Myocyte (in vitro differentiated cells): ENCODE measurements around the gene SIRT4. TPM values are rescaled to one million over a fixed set of nuclear protein-coding genes. Genes with fewer than 3 reads are reported as not detected.
"Not testable (repeated sequence)": the region's sequence is repeated elsewhere in the genome, so short reads cannot be mapped to it uniquely, and the experiment has no call there.

Source experiments
- DNase-seq: peaks from one replicate; pipeline ENCODE4 v3.0.0-alpha.2; 2012; ENCODE audit warnings: low read depth
- polyA plus RNA-seq: library from polyadenylated mRNA; unstranded; fragments of >200 nt; gene quantifications from one replicate; pipeline ENCODE4 v1.2.1, GENCODE V29; 2012; ENCODE audit warnings: missing spikeins
- total RNA-seq: library from RNA; depleted of rRNA; stranded (reverse); fragments of >200 nt; gene quantifications from 2 replicates; pipeline ENCODE4 v1.2.3, GENCODE V29; 2014

SIRT4 gene, protein sequence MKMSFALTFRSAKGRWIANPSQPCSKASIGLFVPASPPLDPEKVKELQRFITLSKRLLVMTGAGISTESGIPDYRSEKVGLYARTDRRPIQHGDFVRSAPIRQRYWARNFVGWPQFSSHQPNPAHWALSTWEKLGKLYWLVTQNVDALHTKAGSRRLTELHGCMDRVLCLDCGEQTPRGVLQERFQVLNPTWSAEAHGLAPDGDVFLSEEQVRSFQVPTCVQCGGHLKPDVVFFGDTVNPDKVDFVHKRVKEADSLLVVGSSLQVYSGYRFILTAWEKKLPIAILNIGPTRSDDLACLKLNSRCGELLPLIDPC
- 4.5 and 5.6 TPM in 2 replicates for total RNA-seq
- 3.5 TPM for polyA plus RNA-seq

DNA sequence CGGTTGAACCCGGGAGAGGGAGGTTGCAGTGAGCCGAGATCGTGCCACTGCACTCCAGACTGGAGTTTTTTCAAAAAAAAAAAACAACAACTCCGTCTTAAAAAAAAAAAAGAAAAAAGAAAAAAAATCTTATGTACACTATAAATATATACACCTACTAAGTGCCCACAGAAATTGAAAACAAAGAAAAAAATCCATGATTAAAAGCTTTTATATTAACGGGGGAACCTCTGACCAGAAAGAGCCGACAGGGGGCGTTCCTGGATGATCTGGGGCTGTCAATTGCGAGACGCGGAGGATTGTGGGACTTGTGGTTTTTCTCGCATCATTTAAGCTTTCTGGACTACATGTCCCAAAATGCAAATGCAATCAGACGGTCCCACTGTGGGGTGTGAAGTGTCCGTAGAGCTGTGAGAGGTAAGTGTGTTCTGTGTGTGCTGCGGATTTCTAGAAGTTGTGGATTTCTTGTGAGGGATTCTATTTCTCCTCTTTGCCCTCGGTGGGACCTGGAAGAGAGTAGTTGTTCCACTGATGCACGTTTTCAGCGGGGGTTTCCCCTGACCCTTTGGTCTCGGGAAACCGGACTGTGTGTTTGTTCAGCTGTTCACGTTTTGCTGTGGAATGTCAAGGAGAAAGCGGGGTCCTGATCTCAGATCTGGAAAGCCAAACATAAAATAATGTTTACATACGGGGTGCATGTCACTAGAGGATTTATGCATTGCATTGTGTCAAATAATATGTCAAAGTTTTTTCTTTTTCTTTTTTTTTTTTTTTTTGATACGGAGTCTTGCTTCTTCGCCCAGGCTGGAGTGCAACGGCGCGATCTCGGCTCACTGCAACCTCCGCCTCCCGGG lies at the start of gene SIRT4:
TSS of gene SIRT4 (plus strand) at position 360 of the 854 bp plus-strand sequence. CDS start 1,241 bp downstream, outside the sequence.
- peak; percentile 98 for DNase-seq

DNA sequence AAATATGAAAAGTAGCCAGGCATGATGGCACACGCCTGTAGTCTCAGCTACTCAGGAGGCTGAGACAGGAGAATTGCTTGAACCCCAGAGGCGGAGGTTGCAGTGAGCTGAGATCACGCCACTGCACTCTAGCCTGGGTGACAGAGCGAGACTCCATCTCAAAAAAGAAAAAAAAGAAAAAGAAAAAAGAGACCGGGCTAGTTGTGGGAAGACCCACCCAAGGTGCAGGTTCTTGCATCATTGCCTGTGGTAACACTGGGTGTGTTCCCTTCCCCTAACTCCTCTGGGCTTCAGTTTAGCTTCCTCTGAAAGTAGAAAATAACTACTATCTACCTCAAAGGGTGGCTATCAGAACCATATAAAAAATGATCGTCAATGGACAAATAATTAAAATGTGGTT lies 48.8 kb upstream of the SIRT4 start:
- not testable (repeated sequence) for DNase-seq

DNA sequence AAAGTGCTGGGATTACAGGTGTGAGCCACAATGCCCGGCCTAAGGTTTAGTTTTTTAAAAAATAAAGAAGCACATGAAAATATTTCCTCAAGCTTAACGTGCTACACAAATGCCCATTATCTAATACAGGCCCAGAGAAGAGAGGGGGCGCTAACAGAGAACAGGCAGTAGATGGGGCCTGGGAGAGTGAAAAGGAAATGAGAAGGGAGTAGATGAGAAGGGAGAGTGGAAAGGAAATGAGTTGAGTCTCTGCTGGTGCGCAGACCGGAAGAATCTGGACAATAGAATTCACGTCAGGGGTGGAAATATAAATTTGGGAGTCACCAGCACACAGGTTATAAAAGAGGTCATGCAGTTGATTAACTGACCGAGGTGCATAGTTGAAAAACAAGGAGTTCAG lies 47.3 kb upstream of the SIRT4 start:
- no peak for DNase-seq

DNA sequence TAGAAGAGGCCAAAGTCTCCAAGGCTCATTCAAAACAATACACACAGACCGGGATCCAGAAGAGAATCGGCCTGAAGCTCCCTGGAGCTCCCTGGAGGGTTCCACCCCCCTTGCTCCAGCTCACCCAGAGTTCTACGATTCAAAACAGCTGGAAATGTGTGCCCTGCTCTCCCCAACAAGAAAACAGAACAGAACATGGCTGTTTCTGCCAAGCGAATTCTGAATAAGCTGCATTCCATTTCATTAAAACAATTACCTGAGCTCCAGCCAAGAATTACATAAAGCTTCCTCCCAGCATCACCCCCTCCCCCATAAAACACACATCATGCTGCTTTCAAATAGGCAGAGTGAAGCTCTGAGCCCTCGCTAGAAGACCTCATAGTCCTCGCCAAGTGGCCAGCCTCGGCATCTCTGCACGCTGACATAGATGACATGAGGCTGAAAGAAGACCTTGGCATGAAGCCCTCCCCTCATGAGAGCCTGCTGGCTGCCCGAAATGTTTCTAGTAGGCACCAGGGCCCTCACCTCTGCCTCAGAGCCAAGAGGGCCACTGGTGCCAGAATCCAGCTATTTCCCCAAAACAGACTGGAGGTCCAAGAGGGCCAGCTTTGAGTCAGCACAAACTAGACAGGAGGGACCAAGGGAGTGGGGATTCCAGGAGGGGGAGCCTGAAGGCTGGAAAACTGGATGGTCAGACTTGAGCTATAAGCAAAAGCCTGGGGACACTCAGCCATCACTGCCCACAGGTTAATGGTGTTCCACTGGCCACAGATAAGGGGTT lies 44.9 kb upstream of the SIRT4 start:
- peak; percentile 78 for DNase-seq

DNA sequence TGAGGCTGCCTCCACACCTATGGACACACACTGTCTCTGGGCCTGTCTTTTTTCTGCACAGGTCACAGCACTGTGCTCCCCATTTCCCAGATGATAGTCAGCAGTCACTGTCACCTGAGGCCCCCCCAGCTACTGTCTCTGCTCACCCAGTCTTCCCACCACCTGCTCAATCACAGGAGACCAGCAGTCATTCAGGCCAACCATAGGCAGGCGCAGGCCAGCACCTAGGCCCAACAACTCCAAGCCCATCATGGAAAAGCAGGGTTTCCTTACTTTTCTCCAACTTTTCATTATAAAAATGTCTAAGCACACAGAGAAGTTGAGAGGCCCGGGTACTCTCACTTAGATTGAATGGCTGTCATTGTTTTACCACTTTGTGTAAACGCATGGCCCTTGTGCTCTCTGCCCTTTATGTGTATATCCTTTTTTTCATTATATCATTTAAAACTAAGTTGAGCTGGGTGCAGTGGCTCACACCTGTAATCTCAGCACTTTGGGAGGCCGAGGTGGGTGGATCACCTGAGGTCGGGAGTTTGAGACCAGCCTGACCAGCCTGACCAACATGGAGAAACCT lies 43.7 kb upstream of the SIRT4 start:
- no peak for DNase-seq

DNA sequence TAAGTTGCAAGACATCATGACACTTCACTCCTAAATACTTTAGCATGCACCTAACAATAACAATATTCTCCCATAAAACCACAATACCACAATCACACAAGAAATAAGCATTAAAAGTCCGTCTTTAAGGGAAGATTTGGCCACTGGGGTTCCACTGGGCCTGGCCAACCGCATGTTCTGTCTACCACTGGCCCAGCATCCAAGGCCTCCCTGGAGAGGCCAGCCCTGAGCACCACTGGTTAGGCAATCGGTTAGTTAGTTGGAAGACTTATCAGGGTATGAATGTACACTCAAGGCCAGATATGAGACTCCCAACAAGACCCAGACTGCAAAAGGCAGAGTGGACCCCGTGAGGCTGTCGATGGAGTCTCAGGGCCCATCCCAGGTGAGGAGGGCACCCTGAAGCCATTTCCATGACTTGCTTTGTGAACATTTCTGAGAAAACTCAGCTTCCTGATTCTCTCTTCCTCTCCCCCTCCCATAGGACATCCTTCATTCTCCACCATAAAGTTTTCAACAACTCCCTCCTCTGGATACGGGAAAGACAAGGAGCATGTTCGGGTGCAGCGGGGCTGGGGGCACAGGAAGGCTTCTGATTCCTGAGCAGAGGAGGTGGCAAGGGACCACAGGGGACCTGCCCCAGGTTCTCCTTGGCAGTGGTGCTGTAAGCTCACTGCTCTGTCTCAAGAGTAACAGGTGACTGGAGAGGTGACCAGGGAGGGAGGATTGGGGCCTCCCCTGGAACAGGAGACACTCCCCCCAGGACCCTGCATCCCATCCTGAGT lies 42.5 kb upstream of the SIRT4 start:
- DNase-seq = no peak

DNA sequence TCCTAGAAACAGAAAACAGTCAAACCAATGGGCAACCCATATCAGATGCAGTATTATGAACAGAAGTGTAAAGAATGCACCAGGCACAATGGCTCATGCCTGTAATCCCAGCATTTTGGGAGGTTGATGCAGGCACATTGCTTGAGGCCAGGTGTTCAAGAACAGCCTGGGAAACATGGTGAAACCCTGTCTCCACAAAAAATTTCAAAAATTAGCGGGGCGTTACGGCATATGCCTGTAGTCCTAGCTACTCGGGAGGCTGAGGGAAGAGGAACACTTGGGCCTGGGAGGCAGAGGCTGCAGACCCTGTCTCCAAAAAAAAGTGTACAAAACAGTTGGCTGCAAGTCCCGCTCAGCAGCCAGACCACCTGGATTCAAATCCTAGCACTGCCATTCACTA lies 41.5 kb upstream of the SIRT4 start:
- no peak for DNase-seq

DNA sequence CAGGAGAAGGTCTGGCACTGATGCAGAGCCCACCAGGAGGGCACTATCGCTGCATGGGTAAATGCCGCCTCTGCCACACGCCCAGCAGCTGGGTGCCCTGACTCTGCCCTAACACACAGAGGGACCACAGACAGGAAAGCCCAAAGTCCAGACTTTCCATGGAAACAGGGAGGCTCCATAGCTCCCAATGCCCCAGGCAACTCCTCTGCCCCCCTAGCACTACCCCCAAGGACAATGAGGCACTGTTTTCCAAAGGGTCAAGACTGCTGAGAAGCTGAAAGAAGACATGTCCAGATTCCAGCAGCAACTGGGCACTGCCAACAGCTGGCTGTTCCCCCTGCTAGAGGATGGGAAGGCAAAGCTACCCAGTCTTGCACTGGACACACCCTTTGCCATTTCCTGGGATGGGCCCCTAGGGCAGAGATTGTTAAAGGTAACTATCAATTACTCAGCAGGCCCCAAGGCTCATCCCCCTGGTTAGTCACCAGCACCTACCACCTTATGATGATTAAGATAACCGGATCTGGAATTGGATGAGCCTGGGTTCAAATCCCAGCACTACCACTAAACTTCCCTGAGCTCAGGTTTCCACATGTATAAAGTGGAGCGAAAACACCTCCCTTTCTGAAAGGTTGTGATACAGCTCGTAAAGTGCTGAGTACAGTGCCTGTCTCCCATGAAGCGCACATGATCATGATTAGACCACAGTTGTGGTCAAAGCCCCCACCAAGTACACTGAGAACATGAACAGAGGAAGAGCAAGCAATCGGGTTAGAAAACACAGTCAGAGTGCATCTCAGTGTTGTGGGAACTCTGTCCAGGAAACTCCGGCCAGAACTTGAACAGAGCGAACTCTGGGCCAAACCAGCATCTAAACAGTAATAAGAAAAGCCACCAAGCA lies 39.9 kb upstream of the SIRT4 start:
- DNase-seq = peak; percentile 71

DNA sequence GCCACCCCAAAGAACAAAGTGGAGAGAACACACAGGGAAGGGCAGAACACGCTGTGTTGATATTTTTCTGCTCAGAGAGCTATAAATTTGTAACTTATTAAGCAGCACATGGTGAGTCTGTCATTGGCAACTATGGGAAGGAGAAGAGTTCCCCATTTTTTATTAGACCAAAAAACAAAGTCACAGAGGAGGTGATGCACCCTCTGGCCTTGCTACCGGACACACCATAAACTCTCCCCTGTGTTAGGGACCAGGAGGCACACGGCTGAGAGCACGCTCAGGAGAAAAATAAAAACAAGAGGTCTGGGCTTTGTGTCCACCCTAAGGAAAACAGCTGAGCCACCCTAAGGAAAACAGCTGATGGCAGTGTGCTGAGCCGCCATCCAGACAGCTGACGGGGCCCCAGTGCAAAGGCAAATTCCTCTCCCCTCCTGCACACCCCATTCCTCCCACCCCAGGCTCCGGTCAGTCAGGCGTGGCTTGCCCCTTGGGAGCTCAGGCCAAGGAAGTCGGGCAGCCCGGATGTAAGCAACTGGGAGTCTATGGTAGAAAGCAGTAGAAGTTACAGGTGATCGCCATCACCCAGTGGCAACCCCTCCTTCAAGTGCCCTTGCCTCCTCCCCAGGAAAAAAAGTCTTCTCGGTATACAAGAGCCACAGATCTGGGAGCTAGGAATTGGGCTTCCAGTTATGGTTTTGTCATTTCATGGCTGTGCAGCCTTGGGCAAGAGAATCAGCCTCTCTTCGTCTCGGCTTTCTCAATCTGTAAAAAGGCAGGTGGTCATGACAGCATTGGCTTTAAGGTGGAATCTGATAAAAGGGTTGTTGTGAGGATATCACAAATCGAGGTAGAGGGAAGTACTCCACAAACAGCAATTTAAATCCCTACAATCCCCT lies 39.0 kb upstream of the SIRT4 start:
- peak; percentile 96 for DNase-seq

DNA sequence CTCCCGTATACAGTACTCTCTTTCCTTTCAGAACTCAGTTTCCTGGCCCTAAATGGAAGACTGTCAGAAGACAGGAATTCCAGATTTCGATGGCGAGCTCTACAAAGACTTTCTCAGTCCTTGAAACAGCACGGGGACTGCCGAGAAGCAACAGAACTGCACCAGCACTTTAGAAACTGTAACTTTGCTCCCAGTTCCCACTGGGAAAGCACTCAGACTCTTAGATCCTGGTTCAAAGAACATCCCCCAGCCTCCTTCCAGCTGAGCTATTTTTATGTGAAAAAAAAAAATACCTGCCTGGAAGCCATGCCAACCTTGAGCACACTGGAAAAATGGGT lies 38.4 kb upstream of the SIRT4 start:
- no peak for DNase-seq

DNA sequence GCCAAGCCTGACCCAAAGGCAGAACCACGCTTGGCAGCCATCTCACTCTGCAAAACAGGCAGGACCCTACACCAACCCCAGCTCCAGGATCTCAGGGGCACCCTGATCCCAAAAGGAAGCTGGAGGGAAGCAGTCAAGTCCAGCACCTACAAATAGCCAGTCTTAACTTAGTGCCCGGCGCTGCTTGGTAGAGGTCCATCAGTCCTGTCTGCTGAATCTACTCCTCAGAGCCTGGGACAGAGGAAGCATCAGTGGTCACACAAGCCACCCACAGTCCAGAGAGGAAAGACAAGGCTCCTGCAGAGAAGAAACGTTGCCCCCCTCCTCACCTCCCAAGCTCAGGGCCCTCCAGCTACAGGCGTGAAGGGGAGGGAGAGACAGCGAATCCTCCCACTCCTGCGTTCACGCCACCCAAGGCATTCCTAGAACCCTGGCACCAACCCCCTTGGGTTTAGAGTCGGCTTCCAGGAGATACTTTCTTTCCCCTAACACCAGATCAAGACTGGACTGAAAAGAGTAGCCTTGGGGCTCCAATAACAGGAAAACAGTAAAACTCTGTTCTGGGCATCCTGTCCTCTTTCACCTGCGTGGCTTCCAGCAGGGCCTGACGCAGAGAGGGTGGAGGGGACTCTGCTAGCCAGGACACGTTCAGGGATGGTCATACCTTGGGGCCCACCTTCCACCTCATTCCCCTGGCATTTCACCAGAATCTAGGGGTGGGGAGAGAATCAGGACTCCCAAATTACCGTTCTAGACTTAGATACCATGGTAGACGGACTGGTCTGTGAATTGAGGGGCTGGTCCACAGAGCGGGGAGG lies 37.8 kb upstream of the SIRT4 start:
- peak; percentile 60 for DNase-seq

DNA sequence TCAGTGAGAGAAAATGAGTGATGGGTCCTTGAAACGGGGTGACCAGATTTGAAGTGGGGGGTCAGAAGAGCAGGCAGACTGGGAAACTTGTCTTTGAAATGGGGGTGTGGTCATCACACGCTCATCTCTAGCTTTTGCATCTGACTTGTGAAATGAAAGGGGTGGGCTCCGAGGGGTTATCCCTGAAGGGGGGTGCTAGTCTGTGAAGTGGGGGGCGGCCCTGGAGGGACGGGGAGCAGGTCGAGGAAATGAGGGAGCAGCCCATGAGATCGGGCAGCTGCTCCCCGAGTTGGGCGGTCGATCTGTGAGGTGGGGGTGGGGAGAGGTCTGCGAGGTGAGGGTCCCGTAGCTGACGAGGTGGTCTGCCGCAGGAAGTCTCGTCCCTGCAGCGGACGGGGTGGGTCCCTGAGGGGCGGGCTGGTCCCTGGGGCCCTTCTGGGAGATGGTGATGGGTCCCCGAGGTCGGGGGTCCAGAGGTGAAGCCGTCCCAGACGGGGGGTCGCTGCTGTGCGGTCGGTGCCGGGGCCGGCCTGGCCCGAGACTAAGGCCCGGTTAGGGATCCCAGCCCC lies 37.1 kb upstream of the SIRT4 start:
- no peak for DNase-seq

DNA sequence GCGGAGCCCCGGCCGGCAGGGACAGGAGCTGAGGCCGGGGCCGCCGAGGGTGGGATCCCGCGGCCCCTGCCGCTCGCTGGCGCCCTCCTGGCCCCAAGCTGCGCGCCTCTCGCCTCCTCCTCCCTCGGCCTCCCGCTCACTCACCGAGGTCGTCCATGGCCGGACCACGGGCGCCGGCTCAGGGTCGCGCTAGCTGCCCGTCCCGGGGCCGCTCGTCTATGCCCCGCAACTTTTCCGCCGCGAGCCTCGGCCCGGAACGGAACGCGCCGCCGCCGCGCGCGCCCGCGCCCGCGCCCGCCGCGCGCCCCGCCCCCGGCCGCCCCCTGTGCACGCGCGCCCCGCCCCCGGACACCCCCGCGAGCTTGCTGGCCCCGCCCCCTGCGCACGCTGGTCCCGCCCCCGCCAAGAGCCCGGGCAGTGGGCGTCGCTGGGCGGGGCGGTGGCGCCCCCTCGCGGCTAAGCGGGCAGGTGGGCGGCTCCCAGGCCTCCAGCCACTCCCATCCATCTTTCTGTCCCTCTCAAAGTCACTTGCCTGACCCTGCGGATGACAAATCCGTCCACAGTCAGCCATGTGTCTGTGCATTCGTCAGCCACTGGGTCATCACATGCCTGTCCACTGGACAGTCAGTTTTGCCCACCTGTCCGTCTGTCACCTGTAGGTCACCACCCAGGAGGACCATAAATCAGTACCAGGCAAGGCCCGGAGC lies 36.5 kb upstream of the SIRT4 start, which contains the start of gene PXN:
TSS of gene PXN (minus strand) at position 258 of the 707 bp plus-strand sequence. CDS start at position 157, 101 bp downstream.
- DNase-seq = peak; percentile 83

DNA sequence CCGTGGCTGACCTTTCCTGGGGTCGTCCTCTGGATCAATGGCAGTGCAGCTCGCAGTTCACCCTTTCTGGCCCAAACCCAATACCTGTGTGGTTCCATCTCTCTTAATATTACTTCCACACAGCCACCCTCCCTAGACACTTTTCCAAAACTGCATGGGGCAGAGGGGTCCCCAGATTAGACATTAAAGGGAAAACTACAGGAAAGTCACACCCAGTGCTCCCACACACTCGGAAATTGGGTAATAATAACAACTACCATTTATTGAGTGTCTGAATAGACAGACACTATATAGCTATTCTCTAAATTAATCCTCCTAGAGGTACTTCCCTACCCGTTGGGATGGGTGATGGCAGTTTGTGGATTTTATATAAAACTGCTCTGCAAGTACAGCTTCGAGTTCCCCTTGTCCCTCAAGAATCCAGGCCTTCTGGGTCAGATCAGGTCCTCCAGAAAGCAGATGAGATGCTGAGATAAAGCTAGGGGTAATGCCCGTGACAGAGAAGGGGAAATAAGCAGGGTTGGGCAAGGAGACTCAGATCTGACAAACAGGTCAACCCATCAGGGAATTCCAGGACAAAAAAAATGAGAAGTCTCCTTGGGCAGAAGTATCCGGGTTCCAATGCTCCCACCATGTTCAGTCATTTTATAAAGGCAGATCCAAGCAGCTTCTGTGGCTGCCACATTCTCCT lies 35.8 kb upstream of the SIRT4 start:
- DNase-seq = no peak

DNA sequence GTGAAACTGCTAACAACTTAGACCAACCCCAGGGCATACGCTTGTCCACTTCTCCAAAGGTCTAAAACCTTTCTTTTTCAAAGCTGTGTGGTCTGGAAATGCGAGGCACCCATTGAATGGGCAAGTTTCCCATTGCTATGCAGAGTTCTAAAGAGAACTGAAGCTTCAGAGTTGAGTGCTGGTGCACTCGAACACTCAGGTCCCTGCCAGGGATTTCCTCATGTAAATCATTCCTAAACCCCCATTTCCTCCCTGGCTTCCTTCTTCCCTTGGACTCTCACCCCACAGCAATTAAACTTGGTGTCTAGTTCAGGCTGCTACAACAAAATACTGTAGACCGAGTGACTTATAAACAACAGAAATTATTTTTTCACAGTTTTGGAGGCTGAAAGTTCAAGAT lies 34.4 kb upstream of the SIRT4 start:
- DNase-seq = no peak

DNA sequence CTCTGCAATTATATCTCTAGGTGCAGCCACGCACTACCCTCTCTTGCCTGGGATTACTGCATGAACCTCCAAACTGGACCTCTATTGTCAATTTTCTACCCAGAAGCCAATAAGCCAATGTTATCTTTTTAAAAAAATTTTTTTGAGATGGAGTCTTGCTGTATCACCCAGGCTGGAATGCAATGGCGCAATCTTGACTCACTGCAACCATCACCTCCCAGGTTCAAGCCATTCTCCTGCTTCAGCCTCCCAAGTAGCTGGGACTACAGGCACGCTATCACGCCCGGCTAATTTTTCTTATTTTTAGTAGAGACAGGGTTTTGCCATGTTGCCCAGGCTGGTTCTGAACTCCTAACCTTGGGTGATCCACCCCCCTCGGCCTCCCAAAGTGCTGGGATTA lies 25.4 kb upstream of the SIRT4 start:
- DNase-seq = no peak
